BJ (cell line): Measurements from ENCODE around the gene GABBR2. TPM values are rescaled to one million over a fixed set of nuclear protein-coding genes. Genes with fewer than 3 reads are reported as not detected.

Experiments used
- CTCF ChIA-PET: fragments of 350-600 bp; formaldehyde crosslinking; extraction: SDS; loops from one replicate; lab custom pipeline; 2021; ENCODE audit warnings: antibody characterized with exemption, inconsistent platforms; lab: Yijun Ruan, JAX
- POLR2A ChIA-PET: fragments of 300-600 bp; sonication (Branson Sonifier 250); formaldehyde crosslinking; extraction: SDS; loops from one replicate; lab custom pipeline; 2021; ENCODE audit warnings: antibody characterized with exemption; lab: Charles Lee
- DNase-seq: peaks from one replicate; pipeline ENCODE4 v3.0.0-alpha.2; 2011; ENCODE audit warnings: low read depth
- H3K27me3 ChIP-seq: 2 replicates; pipeline ENCODE4 v1.6.0; 2011; ENCODE audit warnings: low read length; ENCODE audit not compliant: control insufficient read depth, insufficient read depth
- H3K36me3 ChIP-seq: 2 replicates; pipeline ENCODE4 v1.5.1; 2011; ENCODE audit warnings: low read length; ENCODE audit not compliant: control insufficient read depth, insufficient read depth
- H3K4me3 ChIP-seq: 2 replicates; pipeline ENCODE4 v1.5.1; 2011; ENCODE audit warnings: low read depth, mild to moderate bottlenecking, control low read depth, low read length
- CTCF ChIP-seq: IDR thresholded peaks from 2 replicates; pipeline ENCODE4 v1.5.1; 2011; ENCODE audit warnings: low read depth, mild to moderate bottlenecking, control low read depth, inconsistent platforms, low read length, moderate library complexity; ENCODE audit not compliant: insufficient read depth
- polyA plus RNA-seq: library from polyadenylated mRNA; depleted of rRNA; stranded (reverse); fragments of >200 nt; gene quantifications from 2 replicates; pipeline ENCODE4 v1.2.3, GENCODE V29; 2011

Gene GABBR2
- polyA plus RNA-seq, 1 experiment: 1.6 TPM

DNA sequence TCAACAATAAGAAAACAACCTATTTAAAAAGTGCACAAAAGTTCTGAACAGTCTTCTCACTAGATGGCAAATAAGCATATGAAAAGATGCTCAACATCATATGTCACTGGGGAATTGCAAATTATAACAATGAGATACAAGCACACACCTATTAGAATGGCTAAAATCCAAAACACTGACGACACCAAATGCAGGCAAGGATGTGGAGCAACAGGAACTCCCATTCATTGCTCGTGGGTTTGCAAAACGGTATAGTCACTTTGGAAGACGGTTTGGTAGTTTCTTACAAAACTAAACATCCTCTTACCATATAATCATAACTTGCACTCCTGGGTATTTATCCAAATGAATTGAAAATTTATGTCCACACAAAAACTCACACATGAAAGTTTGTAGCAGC lies 352.4 kb downstream of the GABBR2 start:
- no peak for DNase-seq
- POLR2A ChIA-PET: no interaction called here
- no peak for TF ChIP-seq CTCF
- Histone ChIP-seq H3K27me3 (no peaks in the 10 kb centered on the region), H3K36me3 (no peaks in the 10 kb centered on the region), H3K4me3 (no peak overlapping the region)
- CTCF ChIA-PET: no interaction called here

GRCh38 chr9:98351370-98351769 lies 357.4 kb downstream of the GABBR2 start:
- no peak overlapping the region for H3K4me3 ChIP-seq
- CTCF ChIA-PET: interaction anchor here (0.6 kb wide), 1 partner anchor 172 kb away, joined by 3 read pairs; no protein-coding TSS in a partner anchor
- no peaks in the 10 kb centered on the region for H3K27me3 ChIP-seq
- H3K36me3 ChIP-seq: no peaks in the 10 kb centered on the region
- DNase-seq: no peak
- POLR2A ChIA-PET: no interaction called here
- TF ChIP-seq CTCF: no peak

DNA sequence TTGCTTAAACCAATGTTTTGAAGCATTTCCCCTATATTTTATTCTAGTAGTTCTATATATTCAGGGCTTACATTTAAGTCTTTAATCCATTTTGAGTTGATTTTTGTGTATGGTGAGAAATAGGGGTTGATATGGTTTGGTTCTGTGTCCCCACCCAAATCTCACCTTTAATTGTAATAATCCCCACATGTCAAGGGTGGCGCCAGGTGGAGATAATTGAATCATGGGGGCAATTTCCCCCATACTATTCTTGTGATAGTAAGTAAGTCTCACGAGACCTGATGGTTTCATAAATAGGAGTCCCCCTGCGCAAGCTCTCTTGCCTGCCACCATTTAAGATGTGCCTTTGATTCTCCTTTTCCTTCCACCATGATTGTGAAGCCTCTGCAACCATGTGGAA lies 361.1 kb downstream of the GABBR2 start:
- ChIA-PET POLR2A (no interaction called here), CTCF (interaction anchor here (0.8 kb wide), 1 partner anchor 94 kb away, joined by 3 read pairs; no protein-coding TSS in a partner anchor)
- no peak for TF ChIP-seq CTCF
- H3K4me3 ChIP-seq: no peak overlapping the region
- peaks cover 2% of the 10 kb centered on the region for H3K27me3 ChIP-seq
- no peak for DNase-seq
- no peaks in the 10 kb centered on the region for H3K36me3 ChIP-seq

DNA sequence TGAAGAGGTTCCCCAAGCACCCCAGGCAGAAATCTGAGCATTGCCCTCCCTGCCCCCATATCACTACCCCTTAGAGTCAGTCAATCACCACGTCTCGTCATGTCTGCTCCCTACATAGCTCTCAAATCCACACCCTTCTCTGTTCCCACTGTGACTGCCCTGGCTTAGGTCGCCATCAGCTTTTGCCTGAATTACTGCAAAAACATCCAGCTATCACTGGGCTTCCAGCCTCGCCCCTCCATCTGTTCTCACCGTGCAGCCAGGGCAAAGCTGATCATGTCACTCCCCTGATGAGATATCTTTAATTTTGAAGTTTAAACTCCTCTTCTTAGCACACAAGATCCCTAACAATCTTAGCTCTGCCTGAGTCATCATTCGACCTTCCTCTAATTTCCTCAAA lies 363.7 kb downstream of the GABBR2 start:
- no peaks in the 10 kb centered on the region for H3K36me3 ChIP-seq
- ChIA-PET CTCF (interaction anchor here (1.1 to 1.8 kb wide), 2 partner anchors 9 to 11 kb away, joined by 3 read pairs; no protein-coding TSS in a partner anchor), POLR2A (no interaction called here)
- DNase-seq: no peak
- peaks cover 2% of the 10 kb centered on the region for H3K27me3 ChIP-seq
- H3K4me3 ChIP-seq: no peak overlapping the region
- TF ChIP-seq CTCF: no peak

DNA sequence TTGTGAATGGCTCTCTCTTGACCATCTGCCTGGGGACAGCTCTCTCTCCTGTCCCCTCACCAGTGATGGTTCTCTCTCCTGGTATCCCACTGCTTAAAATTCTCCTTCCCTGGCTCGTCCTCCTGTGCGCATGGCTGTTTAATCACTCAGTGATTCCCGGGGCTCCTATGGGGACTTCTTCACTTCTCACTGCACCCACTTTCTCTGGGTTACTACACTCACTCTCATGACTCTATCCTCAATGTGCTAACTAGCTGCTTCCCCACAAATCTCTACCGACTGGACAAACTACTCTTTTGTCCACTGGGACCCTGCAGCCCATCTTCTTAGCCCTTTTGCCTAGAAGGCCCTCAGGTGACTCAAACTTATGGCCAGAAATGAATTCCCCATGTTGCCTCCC lies 364.2 kb downstream of the GABBR2 start:
- POLR2A ChIA-PET: no interaction called here
- Histone ChIP-seq H3K27me3 (peaks cover 2% of the 10 kb centered on the region), H3K4me3 (no peak overlapping the region), H3K36me3 (no peaks in the 10 kb centered on the region)
- DNase-seq: no peak
- CTCF ChIA-PET: interaction anchor here (1.1 to 1.8 kb wide), 2 partner anchors 9 to 11 kb away, joined by 3 read pairs; no protein-coding TSS in a partner anchor
- no peak for TF ChIP-seq CTCF
